ENCODE data around the gene CPS1. TPM values are rescaled to one million over a fixed set of nuclear protein-coding genes. Genes with fewer than 3 reads are reported as not detected.
A peak's percentile ranks its signal among the peaks of the same experiment; 100 is the strongest.

Gene CPS1
- total and polyA plus RNA-seq, 2 experiments from 2014 or later = 5.5 to 11.0 TPM

GRCh38 chr2:210584834-210585233, 28.4 kb downstream of the CPS1 start:
- H4K20me1 ChIP-seq (replicated peaks; ENCODE audit: insufficient read depth) = no peaks in the 10 kb centered on the region
- H3K4me3 Mint-ChIP-seq = no peak overlapping the region
- DNase-seq (ENCODE audit: low spot score) (peak; percentile 6), ATAC-seq (no peak)
- H3K27ac Mint-ChIP-seq = no peak overlapping the region
- H3K27ac ChIP-seq (ENCODE audit: low read depth) = no peak overlapping the region
- H3K4me1 ChIP-seq (ENCODE audit: insufficient read depth) = no peaks in the 10 kb centered on the region
- H3K4me2 ChIP-seq = no peak overlapping the region
- H3K9me2 ChIP-seq (ENCODE audit: insufficient read depth) = no peaks in the 10 kb centered on the region
- H3K9me3 Mint-ChIP-seq = no peaks in the 10 kb centered on the region
- no peak overlapping the region for H2AFZ ChIP-seq
- no peak overlapping the region for H3K4me3 ChIP-seq
- no peaks in the 10 kb centered on the region for H3K79me2 ChIP-seq (replicated peaks; ENCODE audit: insufficient read depth)
- no peaks in the 10 kb centered on the region for H3F3A ChIP-seq (replicated peaks; ENCODE audit: low read depth)
- H3K27me3 ChIP-seq (ENCODE audit: insufficient read depth) = no peaks in the 10 kb centered on the region
- H3K4me1 Mint-ChIP-seq = peaks cover 4% of the 10 kb centered on the region; the same call in 2 of the 3 replicates
- no peaks in the 10 kb centered on the region for H3K36me3 ChIP-seq (ENCODE audit: insufficient read depth)
- TF ChIP-seq, protein P1, sequence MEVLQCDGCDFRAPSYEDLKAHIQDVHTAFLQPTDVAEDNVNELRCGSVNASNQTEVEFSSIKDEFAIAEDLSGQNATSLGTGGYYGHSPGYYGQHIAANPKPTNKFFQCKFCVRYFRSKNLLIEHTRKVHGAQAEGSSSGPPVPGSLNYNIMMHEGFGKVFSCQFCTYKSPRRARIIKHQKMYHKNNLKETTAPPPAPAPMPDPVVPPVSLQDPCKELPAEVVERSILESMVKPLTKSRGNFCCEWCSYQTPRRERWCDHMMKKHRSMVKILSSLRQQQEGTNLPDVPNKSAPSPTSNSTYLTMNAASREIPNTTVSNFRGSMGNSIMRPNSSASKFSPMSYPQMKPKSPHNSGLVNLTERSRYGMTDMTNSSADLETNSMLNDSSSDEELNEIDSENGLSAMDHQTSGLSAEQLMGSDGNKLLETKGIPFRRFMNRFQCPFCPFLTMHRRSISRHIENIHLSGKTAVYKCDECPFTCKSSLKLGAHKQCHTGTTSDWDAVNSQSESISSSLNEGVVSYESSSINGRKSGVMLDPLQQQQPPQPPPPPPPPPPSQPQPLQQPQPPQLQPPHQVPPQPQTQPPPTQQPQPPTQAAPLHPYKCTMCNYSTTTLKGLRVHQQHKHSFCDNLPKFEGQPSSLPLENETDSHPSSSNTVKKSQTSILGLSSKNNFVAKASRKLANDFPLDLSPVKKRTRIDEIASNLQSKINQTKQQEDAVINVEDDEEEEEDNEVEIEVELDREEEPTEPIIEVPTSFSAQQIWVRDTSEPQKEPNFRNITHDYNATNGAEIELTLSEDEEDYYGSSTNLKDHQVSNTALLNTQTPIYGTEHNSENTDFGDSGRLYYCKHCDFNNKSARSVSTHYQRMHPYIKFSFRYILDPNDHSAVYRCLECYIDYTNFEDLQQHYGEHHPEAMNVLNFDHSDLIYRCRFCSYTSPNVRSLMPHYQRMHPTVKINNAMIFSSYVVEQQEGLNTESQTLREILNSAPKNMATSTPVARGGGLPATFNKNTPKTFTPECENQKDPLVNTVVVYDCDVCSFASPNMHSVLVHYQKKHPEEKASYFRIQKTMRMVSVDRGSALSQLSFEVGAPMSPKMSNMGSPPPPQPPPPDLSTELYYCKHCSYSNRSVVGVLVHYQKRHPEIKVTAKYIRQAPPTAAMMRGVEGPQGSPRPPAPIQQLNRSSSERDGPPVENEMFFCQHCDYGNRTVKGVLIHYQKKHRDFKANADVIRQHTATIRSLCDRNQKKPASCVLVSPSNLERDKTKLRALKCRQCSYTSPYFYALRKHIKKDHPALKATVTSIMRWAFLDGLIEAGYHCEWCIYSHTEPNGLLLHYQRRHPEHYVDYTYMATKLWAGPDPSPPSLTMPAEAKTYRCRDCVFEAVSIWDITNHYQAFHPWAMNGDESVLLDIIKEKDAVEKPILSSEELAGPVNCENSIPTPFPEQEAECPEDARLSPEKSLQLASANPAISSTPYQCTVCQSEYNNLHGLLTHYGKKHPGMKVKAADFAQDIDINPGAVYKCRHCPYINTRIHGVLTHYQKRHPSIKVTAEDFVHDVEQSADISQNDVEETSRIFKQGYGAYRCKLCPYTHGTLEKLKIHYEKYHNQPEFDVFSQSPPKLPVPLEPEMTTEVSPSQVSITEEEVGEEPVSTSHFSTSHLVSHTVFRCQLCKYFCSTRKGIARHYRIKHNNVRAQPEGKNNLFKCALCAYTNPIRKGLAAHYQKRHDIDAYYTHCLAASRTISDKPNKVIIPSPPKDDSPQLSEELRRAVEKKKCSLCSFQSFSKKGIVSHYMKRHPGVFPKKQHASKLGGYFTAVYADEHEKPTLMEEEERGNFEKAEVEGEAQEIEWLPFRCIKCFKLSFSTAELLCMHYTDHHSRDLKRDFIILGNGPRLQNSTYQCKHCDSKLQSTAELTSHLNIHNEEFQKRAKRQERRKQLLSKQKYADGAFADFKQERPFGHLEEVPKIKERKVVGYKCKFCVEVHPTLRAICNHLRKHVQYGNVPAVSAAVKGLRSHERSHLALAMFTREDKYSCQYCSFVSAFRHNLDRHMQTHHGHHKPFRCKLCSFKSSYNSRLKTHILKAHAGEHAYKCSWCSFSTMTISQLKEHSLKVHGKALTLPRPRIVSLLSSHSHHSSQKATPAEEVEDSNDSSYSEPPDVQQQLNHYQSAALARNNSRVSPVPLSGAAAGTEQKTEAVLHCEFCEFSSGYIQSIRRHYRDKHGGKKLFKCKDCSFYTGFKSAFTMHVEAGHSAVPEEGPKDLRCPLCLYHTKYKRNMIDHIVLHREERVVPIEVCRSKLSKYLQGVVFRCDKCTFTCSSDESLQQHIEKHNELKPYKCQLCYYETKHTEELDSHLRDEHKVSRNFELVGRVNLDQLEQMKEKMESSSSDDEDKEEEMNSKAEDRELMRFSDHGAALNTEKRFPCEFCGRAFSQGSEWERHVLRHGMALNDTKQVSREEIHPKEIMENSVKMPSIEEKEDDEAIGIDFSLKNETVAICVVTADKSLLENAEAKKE (CRISPR knock-in tag; IDR thresholded peaks at IDR 0.05) = no peak
- TF ChIP-seq POLR2AphosphoS5 (IDR thresholded peaks at IDR 0.05; ENCODE audit: low read depth) (no peak), EZH2 (IDR thresholded peaks at IDR 0.05; ENCODE audit: low read depth, unreplicated experiment) (no peak), NANOG (IDR thresholded peaks at IDR 0.05; ENCODE audit: borderline replicate concordance) (no peak), ZNF114 (CRISPR knock-in tag; IDR thresholded peaks at IDR 0.05) (no peak), EZH2phosphoT487 (IDR thresholded peaks at IDR 0.05; ENCODE audit: unreplicated experiment) (no peak), CREB1 (CRISPR knock-in tag; IDR thresholded peaks at IDR 0.05; ENCODE audit: low read depth) (no peak), CTCF (conservative IDR thresholded peaks at IDR 0.05; ENCODE audit: low read depth in 2 of 2) (no peak), REST (IDR thresholded peaks at IDR 0.05; ENCODE audit: unreplicated experiment) (no peak)
- no peaks in the 10 kb centered on the region for H3K27me3 Mint-ChIP-seq (ENCODE audit: insufficient read depth, low read depth, poor library complexity)
- H3K36me3 Mint-ChIP-seq (ENCODE audit: low read depth) = no peaks in the 10 kb centered on the region
